Measurements from ENCODE around the gene PICALM. TPM values are rescaled to one million over a fixed set of nuclear protein-coding genes. Genes with fewer than 3 reads are reported as not detected.
A peak's percentile ranks its signal among the peaks of the same experiment; 100 is the strongest.

PICALM gene
- total RNA-seq, 1 donor from 2014 or later, result 204 TPM

DNA sequence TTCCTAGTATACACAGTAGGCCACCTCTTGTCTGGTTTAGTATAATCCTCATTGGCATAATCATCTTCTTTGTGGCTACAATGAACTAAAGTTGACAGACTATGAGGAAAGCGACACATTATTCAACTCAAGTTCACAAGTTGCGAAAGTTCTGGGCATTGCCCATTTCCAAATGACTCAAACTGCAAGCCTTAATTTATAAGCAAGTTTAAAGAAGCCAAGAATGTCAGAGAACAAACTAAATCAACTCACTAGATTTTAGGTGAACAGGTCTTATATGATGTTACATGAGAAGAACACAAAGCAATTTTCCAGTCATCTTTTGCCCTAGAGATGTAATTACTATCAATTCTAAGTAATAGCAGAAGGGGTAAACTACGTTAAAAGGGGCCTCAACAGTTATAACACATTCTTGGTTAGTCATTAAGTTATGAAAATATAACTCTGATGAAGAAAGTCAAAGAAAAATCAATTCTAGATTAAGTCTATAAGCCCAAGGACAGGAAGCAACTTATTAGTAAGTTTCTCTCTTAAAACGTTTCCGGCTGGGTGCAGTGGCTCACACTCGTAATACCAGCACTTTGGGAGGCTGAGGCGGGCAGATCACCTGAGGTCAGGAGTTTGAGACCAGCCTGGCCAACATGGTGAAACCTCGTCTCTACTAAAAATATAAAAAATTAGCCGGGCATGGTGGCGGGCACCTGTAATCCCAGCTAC, 21.5 kb downstream of the PICALM start:
- Histone ChIP-seq H3K4me3 (no peak overlapping the region), H4K20me1 (ENCODE audit: low read depth) (peaks cover 62% of the 10 kb centered on the region), H3K9me3 (ENCODE audit: low read depth) (no peaks in the 10 kb centered on the region), H3K9ac (no peak overlapping the region), H3K4me1 (peaks cover 11% of the 10 kb centered on the region), H3K27ac (no peak overlapping the region), H3F3A (ENCODE audit: low read depth) (peaks cover 4% of the 10 kb centered on the region), H2AFZ (replicated peaks) (no peak overlapping the region), H3K27me3 (no peaks in the 10 kb centered on the region), H3K79me2 (ENCODE audit: low read depth) (peaks cover 100% of the 10 kb centered on the region), H3K36me3 (no peaks in the 10 kb centered on the region), H3K4me2 (no peak overlapping the region)
- H3K9me3 Mint-ChIP-seq, result peaks cover 13% of the 10 kb centered on the region
- no peak overlapping the region for H3K4me3 Mint-ChIP-seq
- TF ChIP-seq EZH2 (IDR thresholded peaks at IDR 0.05), result no peak
- DNase-seq (ENCODE audit: low spot score), result no peak
- H3K4me1 Mint-ChIP-seq, result peaks cover 11% of the 10 kb centered on the region
- no peak overlapping the region for H3K27ac Mint-ChIP-seq
- H3K36me3 Mint-ChIP-seq, result peaks cover 23% of the 10 kb centered on the region
- no peaks in the 10 kb centered on the region for H3K27me3 Mint-ChIP-seq (ENCODE audit: insufficient read depth, low read depth)

DNA sequence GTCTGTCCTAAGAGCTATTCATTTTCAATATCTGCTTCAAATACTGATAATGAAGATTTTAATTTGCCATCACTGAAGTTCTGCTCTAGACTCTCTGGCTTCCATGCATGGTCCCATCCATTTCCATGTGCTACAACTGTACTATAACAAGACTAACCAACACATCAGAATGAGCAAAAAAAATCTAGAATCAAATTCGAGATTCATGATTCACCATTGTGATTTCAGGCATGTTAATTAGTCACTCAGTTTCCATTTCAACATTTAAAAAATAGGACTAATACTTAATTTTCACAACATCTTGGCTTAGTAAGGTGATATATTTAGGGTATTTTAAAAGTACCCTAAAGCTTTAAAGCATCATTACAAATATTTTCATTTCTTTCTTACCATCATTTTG, 22.8 kb downstream of the PICALM start:
- Histone ChIP-seq H2AFZ (replicated peaks) (no peak overlapping the region), H3K79me2 (ENCODE audit: low read depth) (peaks cover 100% of the 10 kb centered on the region), H3K27me3 (no peaks in the 10 kb centered on the region), H3F3A (ENCODE audit: low read depth) (peaks cover 4% of the 10 kb centered on the region), H3K4me1 (peaks cover 15% of the 10 kb centered on the region), H3K4me2 (no peak overlapping the region), H3K9me3 (ENCODE audit: low read depth) (no peaks in the 10 kb centered on the region), H3K27ac (no peak overlapping the region), H4K20me1 (ENCODE audit: low read depth) (peaks cover 60% of the 10 kb centered on the region), H3K4me3 (no peak overlapping the region), H3K9ac (no peak overlapping the region), H3K36me3 (no peaks in the 10 kb centered on the region)
- Mint-ChIP-seq H3K4me1 (peaks cover 19% of the 10 kb centered on the region), H3K9me3 (peaks cover 13% of the 10 kb centered on the region), H3K4me3 (no peak overlapping the region), H3K36me3 (peaks cover 17% of the 10 kb centered on the region), H3K27me3 (ENCODE audit: insufficient read depth, low read depth) (no peaks in the 10 kb centered on the region), H3K27ac (no peak overlapping the region)
- DNase-seq (ENCODE audit: low spot score), result no peak
- TF ChIP-seq, protein P1, sequence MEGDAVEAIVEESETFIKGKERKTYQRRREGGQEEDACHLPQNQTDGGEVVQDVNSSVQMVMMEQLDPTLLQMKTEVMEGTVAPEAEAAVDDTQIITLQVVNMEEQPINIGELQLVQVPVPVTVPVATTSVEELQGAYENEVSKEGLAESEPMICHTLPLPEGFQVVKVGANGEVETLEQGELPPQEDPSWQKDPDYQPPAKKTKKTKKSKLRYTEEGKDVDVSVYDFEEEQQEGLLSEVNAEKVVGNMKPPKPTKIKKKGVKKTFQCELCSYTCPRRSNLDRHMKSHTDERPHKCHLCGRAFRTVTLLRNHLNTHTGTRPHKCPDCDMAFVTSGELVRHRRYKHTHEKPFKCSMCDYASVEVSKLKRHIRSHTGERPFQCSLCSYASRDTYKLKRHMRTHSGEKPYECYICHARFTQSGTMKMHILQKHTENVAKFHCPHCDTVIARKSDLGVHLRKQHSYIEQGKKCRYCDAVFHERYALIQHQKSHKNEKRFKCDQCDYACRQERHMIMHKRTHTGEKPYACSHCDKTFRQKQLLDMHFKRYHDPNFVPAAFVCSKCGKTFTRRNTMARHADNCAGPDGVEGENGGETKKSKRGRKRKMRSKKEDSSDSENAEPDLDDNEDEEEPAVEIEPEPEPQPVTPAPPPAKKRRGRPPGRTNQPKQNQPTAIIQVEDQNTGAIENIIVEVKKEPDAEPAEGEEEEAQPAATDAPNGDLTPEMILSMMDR (IDR thresholded peaks at IDR 0.05), result no peak
- TF ChIP-seq EZH2phosphoT487 (IDR thresholded peaks at IDR 0.05) (no peak), EZH2 (IDR thresholded peaks at IDR 0.05) (no peak)

DNA sequence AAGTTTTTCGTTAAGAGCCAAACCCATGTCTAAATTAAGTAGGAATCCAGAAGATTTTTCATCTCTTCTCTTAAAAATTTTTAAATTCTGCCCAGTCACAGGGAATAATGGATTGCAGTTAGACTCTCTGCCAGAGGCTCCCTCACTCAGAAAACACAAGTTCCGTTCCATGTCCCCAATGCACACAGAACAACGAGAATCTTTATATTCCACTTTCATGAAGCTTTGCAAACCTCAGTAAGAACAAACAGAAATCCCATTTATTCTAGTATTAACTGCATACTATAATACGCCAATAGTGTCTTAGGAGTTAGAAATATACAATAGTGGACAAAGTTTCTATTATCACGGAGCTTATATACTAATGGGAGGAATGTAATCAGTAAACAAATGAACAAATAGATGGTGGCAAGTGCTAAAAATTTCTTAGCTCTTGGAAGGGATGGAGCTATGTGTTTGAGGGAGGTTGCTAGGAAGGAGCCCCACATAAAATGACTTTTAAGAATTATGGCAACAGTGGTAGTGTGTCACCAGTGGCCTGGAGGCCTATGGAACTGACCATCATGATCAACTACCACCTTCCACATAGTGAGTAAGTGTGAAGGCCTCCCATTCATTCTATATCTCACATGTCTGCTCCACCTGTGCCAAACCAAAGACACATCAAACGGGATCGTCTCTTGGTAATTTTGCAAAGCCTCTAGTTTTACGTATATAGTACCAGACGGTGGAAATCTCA, 24.9 kb downstream of the PICALM start:
- no peaks in the 10 kb centered on the region for H3K9me3 ChIP-seq (ENCODE audit: low read depth)
- DNase-seq (ENCODE audit: low spot score), result no peak
- H3K9ac ChIP-seq, result no peak overlapping the region
- H3K27ac ChIP-seq, result no peak overlapping the region
- peaks cover 100% of the 10 kb centered on the region for H3K79me2 ChIP-seq (ENCODE audit: low read depth)
- H3K36me3 ChIP-seq, result no peaks in the 10 kb centered on the region
- no peaks in the 10 kb centered on the region for H3K27me3 Mint-ChIP-seq (ENCODE audit: insufficient read depth, low read depth)
- no peak overlapping the region for H2AFZ ChIP-seq (replicated peaks)
- no peak overlapping the region for H3K27ac Mint-ChIP-seq
- H3K4me3 ChIP-seq, result no peak overlapping the region
- peaks cover 12% of the 10 kb centered on the region for H3K36me3 Mint-ChIP-seq
- no peaks in the 10 kb centered on the region for H3K27me3 ChIP-seq
- H3K4me1 ChIP-seq, result peaks cover 15% of the 10 kb centered on the region
- H3K4me2 ChIP-seq, result no peak overlapping the region
- peaks cover 4% of the 10 kb centered on the region for H3F3A ChIP-seq (ENCODE audit: low read depth)
- H3K4me1 Mint-ChIP-seq, result peaks cover 19% of the 10 kb centered on the region
- peaks cover 8% of the 10 kb centered on the region for H3K9me3 Mint-ChIP-seq
- H3K4me3 Mint-ChIP-seq, result no peak overlapping the region
- no peak for TF ChIP-seq EZH2 (IDR thresholded peaks at IDR 0.05)
- H4K20me1 ChIP-seq (ENCODE audit: low read depth), result peaks cover 60% of the 10 kb centered on the region

DNA sequence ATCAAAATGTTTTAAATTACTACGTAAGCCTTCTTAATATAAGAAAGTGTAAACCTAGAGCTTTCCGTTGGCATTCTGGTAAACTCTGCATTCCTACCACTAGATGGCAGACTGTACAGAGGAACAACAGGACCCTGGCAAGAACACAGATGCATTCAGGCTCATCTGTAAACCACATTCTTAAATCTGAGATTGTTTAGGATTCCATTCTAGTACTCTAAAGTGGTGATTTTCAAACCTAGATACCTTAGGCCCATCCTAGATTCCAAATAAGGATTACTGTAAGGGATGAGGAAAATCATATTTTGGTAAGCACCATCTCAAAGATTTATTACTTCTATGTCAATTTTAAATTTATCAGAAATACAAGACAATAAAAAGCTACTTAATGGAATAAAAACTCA, 26.9 kb downstream of the PICALM start:
- Histone ChIP-seq H3K27me3 (no peaks in the 10 kb centered on the region), H3K4me3 (no peak overlapping the region), H4K20me1 (ENCODE audit: low read depth) (peaks cover 47% of the 10 kb centered on the region), H3F3A (ENCODE audit: low read depth) (peaks cover 4% of the 10 kb centered on the region), H3K9me3 (ENCODE audit: low read depth) (no peaks in the 10 kb centered on the region), H3K4me1 (peaks cover 15% of the 10 kb centered on the region), H3K36me3 (no peaks in the 10 kb centered on the region), H3K9ac (no peak overlapping the region), H3K4me2 (peak overlapping the region; percentile 43), H2AFZ (replicated peaks) (no peak overlapping the region), H3K27ac (no peak overlapping the region), H3K79me2 (ENCODE audit: low read depth) (peaks cover 97% of the 10 kb centered on the region)
- peaks cover 7% of the 10 kb centered on the region for H3K36me3 Mint-ChIP-seq
- H3K9me3 Mint-ChIP-seq, result peaks cover 2% of the 10 kb centered on the region
- TF ChIP-seq, protein P1 (IDR thresholded peaks at IDR 0.05), result peak; percentile 98
- no peak for TF ChIP-seq EZH2 (IDR thresholded peaks at IDR 0.05)
- H3K27me3 Mint-ChIP-seq (ENCODE audit: insufficient read depth, low read depth), result no peaks in the 10 kb centered on the region
- no peak overlapping the region for H3K4me3 Mint-ChIP-seq
- peak; percentile 88 for DNase-seq (ENCODE audit: low spot score)
- H3K27ac Mint-ChIP-seq, result no peak overlapping the region
- peaks cover 19% of the 10 kb centered on the region for H3K4me1 Mint-ChIP-seq

Data from neural progenitor cell (in vitro differentiated cells).